HG02981 (cell line): ENCODE data around the gene MAGI3.

Source experiments
- ATAC-seq: cut with Tn5 transposase; IDR thresholded peaks from one replicate; pipeline ENCODE4 v1.9.1; 2021; ENCODE audit warnings: mild to moderate bottlenecking, moderate library complexity; ENCODE audit not compliant: unreplicated experiment

The MAGI3 gene

DNA sequence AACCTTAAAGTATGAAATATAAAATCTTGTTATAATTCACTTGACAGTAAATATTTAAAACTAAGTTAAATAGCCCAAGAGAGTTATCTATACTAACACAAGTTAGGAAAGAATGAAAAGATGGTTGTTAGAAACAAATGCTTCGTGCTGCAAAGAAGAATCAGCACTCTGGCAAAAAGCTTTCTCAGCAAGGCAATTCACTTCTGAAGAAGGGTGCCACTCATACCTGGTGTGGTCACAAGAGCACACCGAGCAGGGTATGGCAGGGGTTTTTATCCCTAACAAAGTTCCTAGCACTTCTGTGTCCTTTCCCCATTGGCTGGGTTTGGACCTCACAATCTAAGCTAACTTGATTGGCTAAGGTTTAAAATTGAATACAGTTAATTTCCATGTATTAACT, 121.0 kb downstream of the MAGI3 start:
- ATAC-seq: no peak

GRCh38 chr1:113515498-113515897, 125.2 kb downstream of the MAGI3 start:
- ATAC-seq: no peak

DNA sequence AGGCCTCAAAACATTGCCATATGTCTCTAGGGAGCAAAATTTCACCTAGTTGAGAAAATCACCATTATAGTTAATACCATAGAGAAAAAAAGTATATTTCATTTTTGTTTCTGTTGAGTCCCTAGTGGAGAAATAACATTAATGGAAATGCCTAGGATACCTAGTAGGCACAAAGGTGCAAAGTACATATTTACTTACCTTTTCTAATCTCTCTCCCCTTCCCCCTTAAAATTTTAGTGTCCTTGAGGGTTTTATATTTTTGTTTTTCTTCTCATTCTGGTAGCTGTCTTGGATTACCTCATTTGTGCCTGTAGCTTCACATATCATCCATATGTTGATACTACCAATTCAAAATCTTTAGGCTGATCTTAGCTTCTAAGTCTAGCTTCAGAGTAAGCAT, 127.0 kb downstream of the MAGI3 start:
- no peak for ATAC-seq

DNA sequence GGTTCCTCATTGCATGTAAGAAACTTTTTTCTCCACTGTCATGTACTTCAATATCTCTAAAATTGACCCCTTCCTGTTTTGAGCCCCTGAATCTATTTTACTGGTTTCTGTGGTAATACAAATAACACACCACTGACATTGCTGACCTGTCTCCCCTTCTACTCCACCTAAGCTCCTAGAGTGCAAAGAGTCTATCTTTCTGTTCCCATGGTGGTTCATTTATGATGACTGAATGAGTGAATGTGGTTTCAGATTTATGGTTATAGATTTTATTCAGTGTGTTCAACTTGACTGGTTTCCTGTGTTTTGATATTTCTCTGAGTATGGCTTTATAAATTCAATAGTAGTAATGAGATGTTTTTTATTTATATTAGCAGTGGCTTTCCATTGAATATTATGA, 127.7 kb downstream of the MAGI3 start:
- no peak for ATAC-seq

GRCh38 chr1:113519556-113519955, 129.2 kb downstream of the MAGI3 start:
- ATAC-seq: no peak

DNA sequence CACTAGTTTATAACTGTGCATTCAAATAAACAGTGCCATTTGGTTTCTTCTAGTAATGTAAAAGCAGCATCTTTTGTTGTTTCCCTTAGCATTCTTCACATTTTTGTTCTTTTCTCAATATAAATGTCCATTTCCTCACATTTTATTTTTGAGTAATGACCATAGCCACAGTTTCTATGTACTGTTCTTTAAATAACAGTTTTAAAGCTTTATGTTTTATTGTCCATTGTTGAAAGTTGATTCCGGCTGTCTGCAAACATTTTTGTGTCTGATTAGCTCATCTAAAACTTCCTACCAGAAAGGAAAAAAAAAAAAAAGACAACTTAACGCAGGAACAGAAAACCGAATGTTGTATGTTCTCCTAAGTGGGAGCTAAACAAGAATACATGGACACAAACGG, 139.7 kb downstream of the MAGI3 start:
- no peak for ATAC-seq

- no peak for ATAC-seq
These were observed 141.0 kb downstream of the MAGI3 start for GRCh38 chr1:113531321-113531720.

GRCh38 chr1:113533061-113533460, 142.7 kb downstream of the MAGI3 start:
- no peak for ATAC-seq

- no peak for ATAC-seq
These were observed 144.0 kb downstream of the MAGI3 start for GRCh38 chr1:113534130-113534817.

- ATAC-seq: no peak
These were observed 144.6 kb downstream of the MAGI3 start for GRCh38 chr1:113534875-113535274.

GRCh38 chr1:113536182-113536780, 146.0 kb downstream of the MAGI3 start:
- ATAC-seq: no peak

GRCh38 chr1:113538225-113538624, 147.9 kb downstream of the MAGI3 start:
- no peak for ATAC-seq

DNA sequence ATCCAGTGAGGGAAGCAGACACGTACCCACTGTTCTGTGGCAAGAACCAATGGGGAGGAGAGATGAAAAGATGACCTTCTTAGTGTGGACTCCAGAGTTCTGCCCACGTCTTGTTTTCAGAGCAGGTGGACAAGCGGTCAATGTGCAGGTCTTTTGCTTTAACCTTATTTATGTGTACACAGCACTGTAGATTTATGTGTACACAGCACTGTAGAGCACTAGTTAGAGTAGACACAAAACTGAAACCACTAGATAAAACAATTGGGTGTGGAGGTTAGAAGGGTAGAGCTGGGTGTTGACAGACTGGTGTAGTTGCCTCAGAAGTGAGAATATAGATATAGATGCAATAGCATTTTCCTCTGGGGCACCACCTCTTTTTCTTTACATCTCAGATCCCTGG, 150.0 kb downstream of the MAGI3 start:
- no peak for ATAC-seq

- no peak for ATAC-seq
These were observed 150.8 kb downstream of the MAGI3 start for GRCh38 chr1:113541106-113541505.

DNA sequence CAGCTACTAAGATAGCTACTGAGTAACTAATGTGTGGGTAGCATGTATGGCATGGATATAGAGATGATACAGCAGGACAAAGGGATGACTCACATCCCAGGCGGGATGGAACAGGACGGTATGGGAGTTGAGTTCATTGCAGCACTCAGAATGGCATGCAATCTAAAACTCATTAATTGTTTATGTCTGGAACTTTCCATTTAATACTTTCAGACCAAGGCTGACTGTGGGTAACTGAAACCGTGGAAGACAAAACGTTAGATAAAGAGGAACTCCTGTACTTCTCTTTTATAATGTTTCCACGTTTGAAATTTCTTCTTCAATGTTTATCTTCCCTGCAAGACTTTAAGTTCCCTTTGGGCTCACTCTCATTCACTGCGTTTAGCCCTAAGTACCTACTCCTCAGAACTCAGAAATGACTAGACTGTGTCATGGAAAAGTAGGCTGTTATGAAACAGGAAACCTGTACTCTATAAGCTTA, 151.9 kb downstream of the MAGI3 start:
- ATAC-seq: no peak

- no peak for ATAC-seq
These were observed 152.8 kb downstream of the MAGI3 start for GRCh38 chr1:113543110-113543509.

DNA sequence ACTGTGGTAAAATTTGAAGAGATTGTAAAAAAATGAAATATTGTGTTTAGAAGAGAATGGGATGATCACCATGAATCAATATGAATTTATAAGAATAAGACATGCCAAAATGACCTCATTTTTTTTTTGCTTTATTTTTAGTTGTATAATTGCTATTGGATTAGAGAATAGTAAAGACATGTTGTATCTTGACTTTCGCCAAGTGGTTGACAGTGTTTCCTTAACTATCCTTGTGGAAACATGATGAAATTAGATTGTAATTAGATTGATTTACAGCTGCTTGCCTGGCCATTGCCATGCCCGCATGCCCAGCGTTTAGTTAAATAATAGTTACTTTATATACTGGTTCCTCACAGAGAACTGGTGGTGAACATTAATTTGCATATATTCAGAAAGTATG, 154.9 kb downstream of the MAGI3 start:
- ATAC-seq: no peak

GRCh38 chr1:113545626-113546025, 155.3 kb downstream of the MAGI3 start:
- no peak for ATAC-seq

GRCh38 chr1:113551728-113552127, 161.4 kb downstream of the MAGI3 start:
- ATAC-seq: no peak

- ATAC-seq: no peak
These were observed 161.9 kb downstream of the MAGI3 start for GRCh38 chr1:113552244-113552643.

DNA sequence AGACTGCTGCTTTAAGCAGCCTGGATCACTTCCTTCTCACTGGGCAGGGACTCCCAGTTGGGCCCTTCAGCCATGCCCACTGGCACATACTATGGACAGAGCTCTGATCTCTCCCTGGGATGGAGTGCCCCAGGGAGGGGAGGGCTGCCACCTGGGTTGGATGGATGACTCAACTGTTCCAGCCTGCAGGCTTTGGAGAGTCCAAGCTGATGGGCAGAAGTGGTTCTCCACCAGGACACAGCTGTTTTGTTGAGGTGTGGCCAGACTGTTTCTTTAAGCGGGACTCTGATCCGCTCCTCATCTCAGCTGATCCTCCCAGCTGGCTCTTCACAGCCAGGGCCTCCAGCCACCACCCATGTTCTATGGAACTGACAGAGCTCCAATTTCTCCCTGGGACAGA, 166.9 kb downstream of the MAGI3 start:
- ATAC-seq: no peak

GRCh38 chr1:113565621-113566020, 175.3 kb downstream of the MAGI3 start:
- ATAC-seq: no peak

- no peak for ATAC-seq
These were observed 177.1 kb downstream of the MAGI3 start for GRCh38 chr1:113567427-113567826.
